Sigmoid colon (tissue), 7 donors: ENCODE measurements around the gene HPS1. TPM values are rescaled to one million over a fixed set of nuclear protein-coding genes. Genes with fewer than 3 reads are reported as not detected.

ENCODE experiments used
- DNase-seq: peaks from one replicate; pipeline ENCODE4 v3.0.0-alpha.2; 2019
- H3K27ac ChIP-seq, 4 donors: fragments of 200-600 bp; sonication (generic); one replicate each; pipeline ENCODE4 v1.5.1; 2016 to 2019; ENCODE audit warnings: mild to moderate bottlenecking in 1 of 4
- H3K27me3 ChIP-seq, 3 donors: fragments of 200-600 bp; sonication (generic); one replicate each; pipeline ENCODE4 v1.5.1; 2019; ENCODE audit warnings: mild to moderate bottlenecking in 1 of 3
- H3K36me3 ChIP-seq, 4 donors: fragments of 200-600 bp; sonication (generic); one replicate each; pipeline ENCODE4 v1.5.1; 2016 to 2019
- H3K4me1 ChIP-seq, 4 donors: fragments of 200-600 bp; sonication (generic); one replicate each; pipeline ENCODE4 v1.5.1; 2017 to 2019
- H3K4me3 ChIP-seq, 4 donors: fragments of 200-600 bp; sonication (generic); one replicate each; pipeline ENCODE4 v1.5.1; 2017 to 2019; ENCODE audit warnings: mild to moderate bottlenecking in 2 of 4, moderate library complexity in 1 of 4
- H3K9me3 ChIP-seq, 4 donors: fragments of 200-600 bp in 3 of 4; sonication (generic) in 3 of 4; one replicate each; pipeline versions ENCODE4 v1.5.1 to v1.6.1; 2013 to 2019
- EP300 ChIP-seq, 4 donors: sonication (generic); formaldehyde crosslinking; IDR thresholded peaks; one replicate each; pipeline ENCODE4 v1.6.1; 2017; ENCODE audit warnings: antibody characterized with exemption in 4 of 4
- POLR2A ChIP-seq, 2 donors: fragments of 450-650 bp; IDR thresholded peaks; one replicate each; pipeline ENCODE4 v1.6.1; 2016; ENCODE audit warnings: antibody characterized with exemption in 2 of 2, mild to moderate bottlenecking in 2 of 2, moderate library complexity in 2 of 2
- POLR2AphosphoS5 ChIP-seq, 4 donors: sonication (generic); formaldehyde crosslinking; IDR thresholded peaks; one replicate each; pipeline ENCODE4 v1.6.1; 2017; ENCODE audit warnings: antibody characterized with exemption in 4 of 4
- WGBS, 2 donors: extraction: QIAGEN DNeasy Blood & Tissue Kit; methylation state at CpG; one replicate each; pipeline ENCODE4 v1.1.7; 2013; 5-methylcytosine and 5-hydroxymethylcytosine counted together
- intact Hi-C: fragments of 100-400 bp; cut with DNase I; formaldehyde crosslinking; loops from one replicate; pipeline ENCODE4 v1.15.1; 2023
- polyA plus RNA-seq, 3 donors: library from polyadenylated mRNA; stranded (reverse); fragments of 200-250 nt; gene quantifications; one replicate each; pipeline ENCODE4 v1.2.3, GENCODE V29; 2013
- total RNA-seq, 4 donors: library from RNA; depleted of rRNA; stranded (reverse); fragments of >200 nt; gene quantifications; one replicate each; pipeline ENCODE4 v1.1.0, GENCODE V29; 2016
- TF ChIP-seq, protein P1 (sequence below), 4 experiments: fragments of 450-650 bp in 3 of 4; fragments of 200-600 bp in 1 of 4; IDR thresholded peaks; one replicate each; pipeline ENCODE4 v1.5.1; 2016 to 2019; ENCODE audit warnings: antibody characterized with exemption in 4 of 4, mild to moderate bottlenecking in 3 of 4, moderate library complexity in 2 of 4
- donor health status: healthy with polysubstance abuse.
- donor health status: Bipolar disorder and iron deficiency.
- donor health status: healthy.

The HPS1 gene
- total and polyA plus RNA-seq, 7 donors, result 44.7 to 93.1 (median 70.7) TPM

- WGBS, 2 donors, result 93 to 94% methylated on average over 23 of the region's 23 CpGs
- no peaks in the 10 kb centered on the region for H3K4me1 ChIP-seq
- H3K27ac ChIP-seq, result no peak overlapping the region
- no peak overlapping the region for H3K4me3 ChIP-seq
- no peaks in the 10 kb centered on the region for H3K9me3 ChIP-seq
- peak; percentile 58 for DNase-seq
- intact Hi-C loops, result no loop called here
- no peaks in the 10 kb centered on the region for H3K27me3 ChIP-seq
- TF ChIP-seq EP300 (IDR thresholded peaks at IDR 0.05) (no peak), POLR2AphosphoS5 (IDR thresholded peaks at IDR 0.05) (no peak), POLR2A (IDR thresholded peaks at IDR 0.05) (no peak)
- TF ChIP-seq, protein P1, sequence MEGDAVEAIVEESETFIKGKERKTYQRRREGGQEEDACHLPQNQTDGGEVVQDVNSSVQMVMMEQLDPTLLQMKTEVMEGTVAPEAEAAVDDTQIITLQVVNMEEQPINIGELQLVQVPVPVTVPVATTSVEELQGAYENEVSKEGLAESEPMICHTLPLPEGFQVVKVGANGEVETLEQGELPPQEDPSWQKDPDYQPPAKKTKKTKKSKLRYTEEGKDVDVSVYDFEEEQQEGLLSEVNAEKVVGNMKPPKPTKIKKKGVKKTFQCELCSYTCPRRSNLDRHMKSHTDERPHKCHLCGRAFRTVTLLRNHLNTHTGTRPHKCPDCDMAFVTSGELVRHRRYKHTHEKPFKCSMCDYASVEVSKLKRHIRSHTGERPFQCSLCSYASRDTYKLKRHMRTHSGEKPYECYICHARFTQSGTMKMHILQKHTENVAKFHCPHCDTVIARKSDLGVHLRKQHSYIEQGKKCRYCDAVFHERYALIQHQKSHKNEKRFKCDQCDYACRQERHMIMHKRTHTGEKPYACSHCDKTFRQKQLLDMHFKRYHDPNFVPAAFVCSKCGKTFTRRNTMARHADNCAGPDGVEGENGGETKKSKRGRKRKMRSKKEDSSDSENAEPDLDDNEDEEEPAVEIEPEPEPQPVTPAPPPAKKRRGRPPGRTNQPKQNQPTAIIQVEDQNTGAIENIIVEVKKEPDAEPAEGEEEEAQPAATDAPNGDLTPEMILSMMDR (IDR thresholded peaks at IDR 0.05), result no peak
- peaks cover 5 to 84% (median 25%) of the 10 kb centered on the region in 4 donors for H3K36me3 ChIP-seq
Measured at GRCh38 chr10:98424295-98425254, 22.2 kb downstream of the HPS1 start.

GRCh38 chr10:98423691-98424120 lies 23.0 kb downstream of the HPS1 start:
- H3K4me1 ChIP-seq, result no peaks in the 10 kb centered on the region
- H3K27me3 ChIP-seq, result no peaks in the 10 kb centered on the region
- H3K27ac ChIP-seq, result no peak overlapping the region
- no peak for TF ChIP-seq EP300 (IDR thresholded peaks at IDR 0.05)
- no peak for TF ChIP-seq POLR2AphosphoS5 (IDR thresholded peaks at IDR 0.05)
- TF ChIP-seq POLR2A (IDR thresholded peaks at IDR 0.05), result no peak
- TF ChIP-seq, protein P1 (IDR thresholded peaks at IDR 0.05), result no peak
- intact Hi-C loops, result no loop called here
- peaks cover 5 to 84% (median 29%) of the 10 kb centered on the region in 4 donors for H3K36me3 ChIP-seq
- WGBS, 2 donors, result 89 to 95% methylated on average over 9 of the region's 9 CpGs
- H3K4me3 ChIP-seq, result no peak overlapping the region
- DNase-seq, result peak; percentile 45
- H3K9me3 ChIP-seq, result no peaks in the 10 kb centered on the region

GRCh38 chr10:98422182-98422581 lies 24.6 kb downstream of the HPS1 start:
- no peak overlapping the region for H3K27ac ChIP-seq
- 96 to 97% methylated on average over 10 of the region's 10 CpGs for WGBS, 2 donors

GRCh38 chr10:98420786-98421185 lies 25.9 kb downstream of the HPS1 start:
- no peak for TF ChIP-seq POLR2A (IDR thresholded peaks at IDR 0.05)
- TF ChIP-seq EP300 (IDR thresholded peaks at IDR 0.05), result no peak
- TF ChIP-seq POLR2AphosphoS5 (IDR thresholded peaks at IDR 0.05), result no peak
- TF ChIP-seq, protein P1 (IDR thresholded peaks at IDR 0.05), result no peak
- Histone ChIP-seq H3K4me1 (peaks cover 0 to 3% (median 2%) of the 10 kb centered on the region in 4 donors), H3K27me3 (no peaks in the 10 kb centered on the region), H3K27ac (no peak overlapping the region), H3K36me3 (peaks cover 5 to 79% (median 22%) of the 10 kb centered on the region in 4 donors), H3K9me3 (no peaks in the 10 kb centered on the region), H3K4me3 (no peak overlapping the region)
- DNase-seq, result peak; percentile 46
- 90 to 91% methylated on average over 9 of the region's 9 CpGs for WGBS, 2 donors
- intact Hi-C loops, result no loop called here

More at GRCh38 chr10:98422182-98422581, 24.6 kb downstream of the HPS1 start:
- Histone ChIP-seq H3K4me3 (no peak overlapping the region), H3K4me1 (no peaks in the 10 kb centered on the region), H3K9me3 (no peaks in the 10 kb centered on the region), H3K36me3 (peaks cover 5 to 86% (median 30%) of the 10 kb centered on the region in 4 donors), H3K27me3 (no peaks in the 10 kb centered on the region)
- peak; percentile 57 for DNase-seq
- intact Hi-C loops, result no loop called here
- TF ChIP-seq POLR2AphosphoS5 (IDR thresholded peaks at IDR 0.05) (no peak), POLR2A (IDR thresholded peaks at IDR 0.05) (no peak), EP300 (IDR thresholded peaks at IDR 0.05) (no peak)
- TF ChIP-seq, protein P1 (IDR thresholded peaks at IDR 0.05), result no peak
